HG03439 (cell line): ENCODE measurements around the gene TRMT13.

Experiments
- ATAC-seq: cut with Tn5 transposase; IDR thresholded peaks from one replicate; pipeline ENCODE4 v1.9.1; 2021; ENCODE audit warnings: mild to moderate bottlenecking, moderate library complexity; ENCODE audit not compliant: unreplicated experiment

Gene TRMT13, protein sequence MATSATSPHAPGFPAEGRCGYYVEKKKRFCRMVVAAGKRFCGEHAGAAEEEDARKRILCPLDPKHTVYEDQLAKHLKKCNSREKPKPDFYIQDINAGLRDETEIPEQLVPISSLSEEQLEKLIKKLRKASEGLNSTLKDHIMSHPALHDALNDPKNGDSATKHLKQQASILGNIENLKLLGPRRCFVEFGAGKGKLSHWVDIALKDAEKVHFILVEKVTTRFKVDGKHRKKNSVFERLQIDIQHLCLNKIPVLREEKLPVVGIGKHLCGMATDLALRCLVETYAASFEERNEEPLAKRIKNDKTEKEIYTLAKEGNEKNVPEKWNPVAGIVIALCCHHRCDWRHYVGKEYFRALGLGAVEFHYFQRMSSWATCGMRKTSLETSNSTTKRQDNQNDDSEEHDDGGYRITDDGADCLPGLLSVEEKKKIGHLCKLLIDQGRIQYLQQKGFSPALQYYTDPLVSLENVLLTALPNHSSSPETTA

DNA sequence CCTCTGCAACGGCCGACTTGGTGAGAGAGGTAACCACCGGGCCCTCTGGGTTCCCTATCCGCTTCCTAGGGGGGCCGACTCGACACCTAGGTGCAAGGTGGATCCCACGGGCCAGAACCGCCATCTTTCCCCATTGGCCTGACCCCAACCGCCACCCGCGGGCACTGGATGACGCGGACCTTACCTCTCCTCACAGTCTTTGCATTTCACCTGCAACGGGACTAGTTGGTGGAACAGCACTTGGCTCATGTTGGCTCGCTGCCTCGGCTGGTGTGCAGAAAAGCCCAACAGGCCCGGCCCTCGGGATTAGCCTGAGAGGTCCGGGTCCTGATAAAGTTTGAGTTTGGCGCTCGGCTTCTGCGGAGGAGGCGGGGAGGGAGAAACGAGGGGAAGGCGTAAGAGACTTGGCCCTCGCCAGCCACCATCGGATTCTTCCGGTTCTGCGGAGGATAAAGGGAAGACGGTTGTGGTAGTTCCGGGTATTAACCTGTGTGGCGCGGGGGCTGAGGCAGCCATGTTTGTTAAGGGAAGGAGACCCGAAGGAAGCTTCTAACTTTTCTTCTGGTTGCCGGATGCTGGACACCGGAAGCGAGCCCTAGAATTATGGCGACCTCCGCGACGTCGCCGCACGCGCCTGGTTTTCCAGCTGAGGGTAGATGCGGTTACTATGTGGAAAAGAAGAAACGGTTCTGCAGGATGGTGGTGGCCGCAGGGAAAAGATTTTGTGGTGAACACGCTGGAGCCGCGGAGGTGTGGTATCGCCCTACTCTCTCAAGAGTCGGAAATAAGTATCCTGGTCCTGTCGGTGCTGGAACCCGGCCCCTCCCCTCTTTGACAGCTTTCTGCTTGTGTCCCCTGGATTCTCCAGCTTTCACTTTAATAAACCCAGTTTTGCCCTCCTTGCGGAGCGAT is at the start of gene TRMT13, which contains the start of gene SASS6:
Gene TRMT13, plus strand, starts transcription at position 598 of the 912 bp plus-strand sequence. Its CDS starts 6 bp downstream, at position 604.
Gene SASS6, minus strand, starts transcription at position 365 of the 912 bp plus-strand sequence. Its CDS starts 116 bp downstream, at position 249.
- peak; percentile 87 for ATAC-seq

DNA sequence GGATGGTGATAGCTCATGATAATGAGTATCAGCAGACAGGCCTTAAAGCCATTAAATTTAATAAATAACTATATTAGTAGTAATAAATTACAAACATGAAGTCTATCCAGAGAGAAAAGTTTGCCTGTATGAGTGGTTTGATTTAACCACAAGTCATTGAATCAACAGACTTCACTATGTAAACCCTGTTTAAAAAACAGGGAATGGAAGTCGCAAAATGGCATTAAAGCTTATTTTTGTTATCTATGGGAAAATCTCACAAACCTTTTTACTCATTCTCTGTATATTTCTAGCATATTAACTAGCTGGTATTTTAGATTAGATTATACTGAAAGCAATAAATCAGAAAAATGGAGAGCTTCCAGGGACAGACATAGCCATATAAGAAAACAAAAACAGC is 45.6 kb upstream of the TRMT13 start:
- no peak for ATAC-seq

DNA sequence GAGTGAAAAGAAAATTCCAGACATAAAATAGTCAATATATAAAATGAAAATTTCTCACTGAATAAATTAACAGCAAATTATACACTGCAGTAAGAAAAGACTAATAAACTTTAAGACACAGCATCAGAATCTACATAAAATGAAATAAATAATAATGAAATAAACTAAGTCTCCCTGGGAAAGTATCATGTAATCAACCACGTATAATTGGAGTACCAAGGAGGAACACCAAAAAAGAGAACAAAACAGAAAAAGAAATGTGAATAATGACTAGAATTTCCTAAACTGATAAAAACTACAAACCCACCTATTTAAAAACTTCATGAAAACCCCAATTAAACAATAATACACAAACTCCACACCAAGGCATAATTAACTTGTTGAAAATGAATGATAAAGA is 43.9 kb upstream of the TRMT13 start:
- ATAC-seq = no peak

DNA sequence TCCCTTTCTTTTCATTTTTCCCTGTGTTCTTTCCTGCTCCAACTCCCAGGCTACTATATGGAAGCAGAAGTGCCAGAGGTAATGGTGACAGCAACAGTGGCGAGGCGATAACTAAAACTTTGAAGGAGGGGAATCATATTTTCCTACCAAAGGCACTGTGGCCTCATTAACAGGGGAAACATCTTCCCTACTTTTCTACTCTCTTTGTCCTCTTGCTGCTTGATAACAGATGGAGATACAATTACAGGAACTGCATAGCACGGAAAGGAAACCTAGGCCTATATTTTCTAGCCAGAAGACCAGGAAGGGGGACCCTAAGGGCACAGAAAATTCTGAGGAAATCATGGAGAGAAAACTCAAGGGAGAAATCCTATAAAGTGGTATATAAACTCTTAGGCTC is 42.5 kb upstream of the TRMT13 start:
- ATAC-seq = no peak

DNA sequence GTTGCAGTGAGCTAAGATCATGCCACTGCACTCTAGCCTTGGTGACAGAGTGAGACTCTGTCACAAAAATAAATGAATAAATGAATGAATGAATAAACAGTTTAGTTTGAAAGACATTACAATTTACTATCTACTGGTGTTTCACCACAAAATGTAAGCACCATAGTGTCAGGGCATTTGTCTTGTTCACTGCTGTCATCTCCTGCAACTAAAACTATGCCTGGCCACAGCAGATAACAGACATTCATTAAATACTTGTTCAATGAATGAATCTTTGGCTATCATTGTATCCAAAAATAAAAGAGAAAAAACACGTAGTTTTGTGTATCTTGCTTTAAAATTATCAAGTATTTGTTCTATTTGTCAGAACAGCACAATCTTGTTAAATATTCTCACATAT is 32.8 kb upstream of the TRMT13 start:
- ATAC-seq = no peak

DNA sequence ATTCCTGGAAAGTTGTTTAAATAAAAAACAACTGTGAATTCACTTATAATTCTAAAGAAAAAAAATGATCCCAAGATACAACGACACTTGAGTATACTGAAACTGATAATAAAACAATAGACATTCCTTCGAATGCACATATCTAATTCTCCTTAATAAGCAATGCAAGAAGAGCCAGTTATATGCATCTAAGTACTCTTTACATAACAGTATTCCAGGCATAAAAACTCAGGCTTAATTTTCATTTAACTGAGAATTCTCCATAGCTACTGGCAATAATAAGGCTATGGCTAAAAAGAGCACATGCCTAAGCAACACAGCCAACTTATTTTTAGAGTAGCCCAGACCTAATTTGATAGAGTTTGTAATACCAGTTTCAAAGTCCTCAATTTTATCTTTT is 31.4 kb upstream of the TRMT13 start:
- no peak for ATAC-seq

DNA sequence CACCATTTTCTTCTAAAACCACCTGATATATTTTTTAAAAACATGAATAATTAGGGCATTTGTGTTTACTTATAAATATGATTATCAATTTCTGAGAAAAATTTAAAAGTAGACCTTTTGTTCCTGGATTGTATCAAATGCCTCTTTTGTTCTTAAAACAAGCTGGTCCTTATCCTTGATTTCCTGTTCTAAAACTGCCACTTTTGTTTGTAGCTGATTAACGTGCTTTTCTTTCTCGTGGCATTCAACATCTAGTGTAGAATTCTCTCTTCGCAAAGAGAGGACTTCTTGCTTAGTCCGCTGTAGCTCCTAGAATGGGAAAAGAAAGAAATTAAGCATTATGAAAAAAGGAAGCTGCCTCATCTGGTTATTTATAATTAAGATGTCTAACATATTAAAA is 25.3 kb upstream of the TRMT13 start:
- ATAC-seq = no peak

DNA sequence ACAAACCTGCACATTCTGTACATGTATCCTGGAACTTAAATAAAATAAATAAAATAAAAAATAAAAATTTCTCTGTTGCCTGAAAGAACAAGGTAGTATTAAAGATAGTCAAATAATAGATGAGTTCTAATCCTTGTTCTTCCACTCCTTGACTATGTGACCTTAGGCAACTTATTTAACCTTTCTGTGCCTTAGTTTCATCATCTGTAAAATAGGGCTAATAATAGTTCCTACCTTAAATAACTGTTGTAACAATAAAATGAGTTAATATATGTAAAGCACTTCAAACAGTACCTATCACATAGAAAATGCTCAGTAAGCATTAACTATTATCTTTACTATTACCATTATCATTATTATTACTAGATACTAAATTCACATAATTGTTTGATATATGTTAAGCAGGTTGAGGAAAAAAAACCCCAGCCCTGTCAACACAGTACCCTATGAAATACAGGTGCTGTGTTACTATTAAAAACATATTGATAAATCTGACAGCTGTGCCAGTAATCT is 23.4 kb upstream of the TRMT13 start:
- ATAC-seq = no peak

DNA sequence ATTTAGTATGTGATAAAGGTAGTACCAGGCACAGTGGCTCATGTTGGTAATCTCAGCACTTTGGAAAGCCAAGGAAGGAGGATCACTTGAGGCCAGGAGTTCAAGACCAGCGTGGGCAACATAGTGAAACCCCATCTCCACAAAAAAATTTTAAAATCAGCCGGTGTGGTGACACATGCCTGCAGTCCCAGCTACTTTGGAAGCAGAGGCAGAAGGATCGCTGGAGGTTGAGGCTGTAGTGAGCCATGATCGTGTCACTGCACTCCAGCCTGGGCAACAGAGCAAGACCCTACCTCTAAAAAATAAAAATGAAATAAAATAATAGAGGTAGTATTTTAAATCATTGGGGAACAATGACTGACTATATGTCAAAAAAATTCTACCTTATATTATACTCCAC is 17.4 kb upstream of the TRMT13 start:
- no peak for ATAC-seq

DNA sequence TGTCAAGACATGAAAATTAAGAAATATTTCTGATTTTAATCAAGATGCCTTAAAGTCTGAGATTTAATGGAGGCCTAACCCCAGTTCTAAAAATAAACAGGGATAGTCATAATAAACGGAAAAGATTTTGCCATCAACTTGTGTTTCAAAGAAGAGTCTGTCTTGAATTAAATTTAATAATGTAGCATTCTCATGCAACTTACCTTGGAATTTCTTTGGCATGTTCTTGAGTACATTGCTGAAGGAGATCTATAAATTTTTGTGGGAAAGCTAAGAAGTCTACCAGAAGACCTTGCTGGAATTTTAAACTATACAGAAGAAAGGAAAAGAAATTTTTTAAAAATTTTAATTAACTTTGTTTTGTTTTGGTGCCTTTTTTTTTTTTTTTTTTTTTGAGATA is 10.8 kb upstream of the TRMT13 start:
- ATAC-seq = no peak

DNA sequence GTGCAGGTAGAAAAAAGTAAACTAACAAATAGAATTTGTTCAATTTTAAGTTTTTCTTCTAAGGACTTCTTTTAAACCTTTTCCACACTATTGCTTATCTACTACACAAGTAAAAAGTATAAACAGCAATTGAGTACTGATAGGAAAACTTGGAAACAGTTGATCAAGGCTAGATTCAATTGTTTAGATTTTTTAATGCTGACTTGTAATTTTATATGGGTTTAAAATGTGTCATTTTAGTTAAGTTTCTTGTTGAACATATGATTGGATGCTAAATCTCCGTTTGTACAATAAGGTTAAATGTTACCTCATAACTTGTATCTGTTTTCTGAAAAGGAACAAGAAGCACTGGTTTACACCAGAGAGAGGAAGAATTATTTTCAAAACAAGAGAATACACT is 5.7 kb upstream of the TRMT13 start:
- no peak for ATAC-seq

DNA sequence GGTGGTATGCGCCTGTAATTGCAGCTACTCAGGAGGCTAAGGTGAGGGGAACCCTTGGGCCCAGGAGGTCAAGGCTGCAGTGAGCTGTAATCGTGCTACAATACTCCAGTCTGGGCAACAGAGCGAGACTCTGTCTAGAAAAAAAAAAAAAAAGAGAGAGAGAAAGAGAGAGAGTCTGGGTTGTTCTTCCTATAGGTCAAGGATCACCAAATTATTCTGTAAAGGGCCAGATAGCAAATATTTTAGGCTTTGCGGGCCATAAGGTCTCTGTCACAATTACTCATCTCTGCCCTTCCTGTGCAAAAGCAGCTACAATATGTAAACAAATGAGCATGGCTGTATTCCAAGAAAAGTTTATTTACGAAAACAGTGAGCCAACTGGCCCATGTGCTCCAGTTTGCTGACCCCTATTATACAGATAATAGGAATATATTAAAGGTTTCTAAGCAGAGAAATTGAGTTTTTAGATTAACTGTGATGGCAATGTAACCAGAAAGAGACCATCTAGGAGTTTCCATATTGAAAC is 2.3 kb upstream of the TRMT13 start:
- no peak for ATAC-seq

DNA sequence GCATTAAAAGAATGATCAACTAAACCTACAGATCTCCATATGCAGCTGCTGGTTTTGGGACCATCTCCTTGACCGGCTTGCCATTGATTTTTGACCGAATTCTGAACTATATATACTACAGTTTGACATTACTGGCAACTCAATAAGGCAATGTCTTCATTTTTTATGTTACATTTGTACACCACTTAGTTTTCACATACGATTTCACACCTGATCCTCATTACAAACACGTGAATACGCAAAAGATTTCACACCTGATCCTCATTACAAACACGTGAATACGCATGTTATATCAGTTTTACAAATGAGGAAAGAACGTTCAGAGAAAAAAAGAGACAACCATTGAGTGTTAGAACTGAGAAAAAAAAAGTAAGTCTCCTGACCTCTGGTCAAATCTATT is 1.3 kb upstream of the TRMT13 start:
- ATAC-seq = no peak

DNA sequence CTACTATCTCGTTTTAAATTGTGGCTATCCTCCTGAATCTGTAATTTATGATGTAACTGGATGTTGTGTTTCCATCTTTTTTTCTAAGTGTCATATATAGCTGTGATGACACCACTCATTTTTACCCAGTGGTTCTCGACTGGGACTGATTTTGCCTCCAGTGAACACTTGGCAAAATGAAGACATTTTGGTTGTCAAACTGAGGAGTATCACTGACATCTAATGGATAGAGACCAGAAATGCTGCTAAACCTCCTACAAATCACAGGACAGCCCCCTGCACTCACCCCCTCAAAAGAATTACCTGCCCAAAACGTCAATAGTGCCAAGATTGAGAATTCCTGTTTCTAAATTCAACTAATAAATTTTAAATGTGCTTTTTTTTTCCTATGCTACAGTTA is 1.9 kb downstream of the TRMT13 start:
- ATAC-seq = no peak

DNA sequence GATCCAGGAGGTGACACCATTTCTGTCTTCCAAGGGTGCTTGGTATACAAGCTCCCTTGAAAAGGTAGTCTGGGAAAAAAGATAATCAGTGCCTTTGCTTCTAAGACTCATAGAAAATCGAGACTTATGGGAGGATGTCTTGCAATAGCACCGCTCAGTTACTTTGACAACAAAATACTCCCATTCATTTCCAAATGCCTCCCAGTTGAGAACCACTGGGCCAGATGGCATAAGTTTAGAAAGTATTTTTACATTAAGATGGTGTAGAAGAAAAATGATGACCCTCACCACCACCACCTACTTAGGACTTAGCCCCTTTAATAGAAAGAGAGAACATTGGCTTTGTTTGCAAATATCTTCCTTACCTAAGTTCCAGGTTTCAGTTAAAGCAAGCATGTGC is 4.6 kb downstream of the TRMT13 start:
- ATAC-seq = no peak

DNA sequence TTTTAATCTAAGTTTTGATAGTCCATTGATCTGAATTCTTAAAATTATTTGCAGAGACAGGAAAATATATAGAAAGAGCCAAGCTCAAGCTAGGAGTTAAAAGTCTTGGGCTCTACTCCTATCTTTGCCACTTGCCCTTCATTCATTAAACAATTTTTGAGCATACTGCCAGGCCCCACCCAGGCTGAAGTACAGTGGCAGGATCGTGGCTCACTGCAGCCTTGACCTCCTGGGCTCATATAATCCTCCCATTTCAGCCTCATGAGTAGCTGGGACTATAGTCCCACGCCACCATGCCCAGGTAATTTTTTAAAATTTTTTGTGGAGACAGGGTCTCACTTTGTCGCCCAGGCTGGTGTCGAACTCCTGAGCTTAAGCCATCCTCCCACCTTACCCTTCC is 8.2 kb downstream of the TRMT13 start:
- no peak for ATAC-seq

DNA sequence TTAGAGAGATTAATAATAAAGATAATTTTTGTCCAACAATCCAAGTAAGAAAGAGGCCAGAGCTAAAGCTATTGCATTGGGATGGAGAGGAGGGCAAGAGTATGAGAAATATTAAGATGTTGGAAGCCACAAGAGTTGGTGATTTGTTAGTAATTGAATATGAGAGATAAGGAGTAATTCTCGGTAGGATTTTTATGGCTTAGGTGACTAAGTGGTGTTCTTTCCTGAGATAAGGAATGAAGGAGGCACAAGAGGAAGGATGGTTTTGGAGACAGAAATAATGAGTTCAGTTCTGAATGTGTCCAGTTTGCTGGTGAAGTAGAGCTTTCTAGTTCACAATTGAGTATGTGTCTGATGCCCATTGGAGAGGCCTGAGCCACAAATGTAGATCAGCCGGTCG is 9.4 kb downstream of the TRMT13 start:
- no peak for ATAC-seq

DNA sequence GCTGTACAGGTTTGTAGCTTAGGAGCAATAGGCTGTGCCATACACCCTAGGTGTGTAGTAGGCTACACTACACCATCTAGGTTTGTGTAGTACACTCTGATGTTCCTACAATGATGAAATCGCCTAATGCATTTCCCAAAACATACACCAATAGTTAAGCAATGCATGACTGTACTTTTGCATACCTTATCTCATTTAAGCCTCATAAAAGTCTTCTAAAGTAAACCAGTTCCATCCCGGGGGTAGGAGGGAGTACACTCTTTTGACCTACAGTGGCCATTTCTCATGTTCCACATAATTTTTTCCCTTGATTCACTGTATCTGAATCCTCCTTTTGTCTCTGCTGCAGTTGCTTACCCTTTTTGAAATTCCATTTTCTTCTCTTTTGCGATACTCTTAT is 12.2 kb downstream of the TRMT13 start:
- ATAC-seq = no peak

DNA sequence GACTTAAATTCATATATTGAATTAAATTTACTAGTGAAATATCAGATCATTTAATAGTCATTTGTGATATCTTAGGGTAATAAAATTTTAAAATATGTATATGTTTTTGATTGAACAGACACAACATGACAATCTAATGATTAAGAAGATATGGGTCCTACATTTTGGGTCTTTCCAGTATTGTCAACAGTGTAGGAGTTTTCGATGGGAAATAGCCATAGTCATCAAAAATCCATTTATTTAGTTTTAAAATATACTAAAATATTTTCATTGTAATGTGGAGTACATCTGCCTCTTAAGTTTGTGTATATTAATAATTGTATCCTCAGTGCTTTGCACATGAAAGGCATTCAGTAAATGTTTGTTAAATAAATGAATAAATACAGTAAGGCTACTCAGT is 14.0 kb downstream of the TRMT13 start:
- ATAC-seq = no peak

DNA sequence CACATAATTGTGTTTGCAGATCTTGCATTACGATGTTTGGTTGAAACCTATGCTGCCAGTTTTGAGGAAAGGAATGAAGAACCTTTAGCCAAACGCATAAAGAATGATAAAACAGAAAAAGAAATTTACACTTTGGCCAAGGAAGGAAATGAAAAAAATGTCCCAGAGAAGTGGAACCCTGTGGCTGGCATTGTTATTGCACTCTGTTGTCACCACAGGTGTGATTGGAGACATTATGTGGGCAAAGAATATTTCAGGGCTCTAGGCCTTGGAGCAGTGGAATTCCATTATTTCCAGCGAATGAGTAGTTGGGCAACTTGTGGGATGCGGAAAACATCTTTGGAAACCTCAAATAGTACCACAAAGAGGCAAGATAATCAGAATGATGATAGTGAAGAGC is 14.9 kb downstream of the TRMT13 start:
- no peak for ATAC-seq

DNA sequence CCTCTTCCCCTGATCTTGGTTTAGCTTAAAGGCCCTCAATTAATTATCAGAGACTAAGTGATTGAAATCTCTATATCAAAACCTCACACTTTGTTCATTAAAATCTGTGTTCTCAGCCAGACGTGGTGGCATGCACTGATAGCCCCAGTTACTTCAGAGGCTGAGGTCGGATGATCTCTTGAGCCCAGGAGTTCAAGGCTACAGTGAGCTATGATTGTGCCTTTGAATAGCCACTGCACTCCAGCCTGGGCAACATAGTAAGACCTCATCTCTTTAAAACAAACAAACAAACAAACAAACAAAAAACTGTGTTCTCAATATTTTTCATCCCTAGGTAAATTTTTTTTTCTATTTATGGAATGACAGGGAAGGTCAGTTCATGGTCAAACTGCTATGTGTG is 18.7 kb downstream of the TRMT13 start:
- no peak for ATAC-seq
